GM15510 (cell line): ENCODE results near the gene NSMF.

Experiments
- POLR2A ChIP-seq: IDR thresholded peaks from 3 replicates; pipeline ENCODE4 v1.6.1; 2011; ENCODE audit warnings: borderline replicate concordance; ENCODE audit not compliant: insufficient read length; ENCODE audit errors: extremely low read depth

Gene NSMF

DNA sequence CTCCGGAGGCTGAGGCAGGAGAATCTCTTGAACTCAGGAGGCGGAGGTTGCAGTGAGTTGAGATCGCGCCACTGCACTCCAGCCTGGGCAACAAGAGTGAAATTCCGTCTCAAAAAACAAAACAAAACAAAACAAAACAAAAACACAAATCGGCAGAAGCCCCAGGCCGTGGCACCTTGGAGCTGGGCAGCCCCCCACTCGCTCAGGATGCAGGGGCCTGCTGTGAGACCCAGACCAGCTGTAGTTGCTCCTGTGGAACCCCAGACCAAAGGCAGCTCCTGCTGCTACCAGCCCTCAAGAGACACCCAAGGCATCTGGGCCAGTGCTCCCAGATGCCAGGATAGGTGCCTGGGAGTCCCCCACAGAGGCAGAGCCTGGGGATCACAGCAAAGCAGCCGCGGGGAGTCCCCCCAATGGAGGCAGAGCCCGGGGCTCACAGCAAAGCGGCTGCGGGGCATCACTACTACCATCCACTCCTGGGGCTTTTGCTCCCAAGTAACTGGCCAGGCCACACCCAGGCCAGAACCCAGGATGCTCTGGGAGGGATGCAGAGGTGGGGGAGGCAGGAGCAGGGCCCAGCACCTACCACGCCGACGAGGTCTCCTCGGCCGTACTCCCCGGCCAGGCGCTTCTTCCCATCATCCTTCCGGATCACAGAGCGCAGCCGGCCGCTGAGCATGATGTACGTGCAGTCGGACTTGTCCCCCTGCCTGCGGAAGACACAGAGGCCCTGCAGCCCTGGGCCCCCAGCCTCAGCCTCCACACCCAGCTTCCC is 37.7 kb upstream of the NSMF start:
- no peak for TF ChIP-seq POLR2A

GRCh38 chr9:137494550-137495351 is 35.6 kb upstream of the NSMF start:
- TF ChIP-seq POLR2A = no peak

GRCh38 chr9:137494104-137494544 is 35.0 kb upstream of the NSMF start:
- TF ChIP-seq POLR2A = no peak

DNA sequence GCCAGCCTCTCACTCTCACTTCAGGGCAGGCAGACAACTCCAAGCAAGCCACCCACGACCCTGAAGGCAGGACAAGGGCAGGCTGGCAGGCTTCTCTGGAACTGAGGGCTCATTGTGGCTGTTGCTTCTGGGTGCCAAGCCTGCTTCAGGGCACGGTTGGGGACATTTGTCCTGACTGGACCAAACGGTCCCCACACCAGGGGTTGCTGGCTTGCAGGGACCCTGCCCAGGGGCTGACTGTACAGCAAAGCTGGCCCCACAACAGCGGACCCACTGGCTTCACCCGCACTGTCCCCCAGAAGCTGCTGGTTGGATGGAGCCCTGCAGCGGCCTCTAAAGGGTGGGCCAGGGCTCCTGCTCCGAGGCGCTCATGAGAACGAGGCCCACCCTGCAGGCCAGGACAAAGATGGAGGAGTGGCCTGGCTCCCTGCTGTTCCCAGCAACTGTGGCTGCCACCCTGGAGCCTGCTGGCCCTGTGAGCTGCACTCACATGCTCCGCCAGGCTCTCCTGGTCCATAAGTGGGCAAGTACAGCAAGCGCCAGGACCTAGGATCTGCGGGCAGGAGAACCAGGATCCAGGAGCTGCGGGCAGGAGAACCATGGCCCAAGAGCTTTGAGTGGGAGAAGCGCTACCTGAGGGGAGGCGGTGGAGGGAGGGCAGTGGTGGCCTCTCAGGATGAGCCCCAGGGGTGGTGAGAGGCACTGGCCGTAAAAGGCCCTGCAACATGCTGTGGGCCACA is 34.4 kb upstream of the NSMF start:
- no peak for TF ChIP-seq POLR2A

GRCh38 chr9:137492464-137493363 is 33.6 kb upstream of the NSMF start:
- no peak for TF ChIP-seq POLR2A

GRCh38 chr9:137491735-137492432 is 32.8 kb upstream of the NSMF start:
- no peak for TF ChIP-seq POLR2A

DNA sequence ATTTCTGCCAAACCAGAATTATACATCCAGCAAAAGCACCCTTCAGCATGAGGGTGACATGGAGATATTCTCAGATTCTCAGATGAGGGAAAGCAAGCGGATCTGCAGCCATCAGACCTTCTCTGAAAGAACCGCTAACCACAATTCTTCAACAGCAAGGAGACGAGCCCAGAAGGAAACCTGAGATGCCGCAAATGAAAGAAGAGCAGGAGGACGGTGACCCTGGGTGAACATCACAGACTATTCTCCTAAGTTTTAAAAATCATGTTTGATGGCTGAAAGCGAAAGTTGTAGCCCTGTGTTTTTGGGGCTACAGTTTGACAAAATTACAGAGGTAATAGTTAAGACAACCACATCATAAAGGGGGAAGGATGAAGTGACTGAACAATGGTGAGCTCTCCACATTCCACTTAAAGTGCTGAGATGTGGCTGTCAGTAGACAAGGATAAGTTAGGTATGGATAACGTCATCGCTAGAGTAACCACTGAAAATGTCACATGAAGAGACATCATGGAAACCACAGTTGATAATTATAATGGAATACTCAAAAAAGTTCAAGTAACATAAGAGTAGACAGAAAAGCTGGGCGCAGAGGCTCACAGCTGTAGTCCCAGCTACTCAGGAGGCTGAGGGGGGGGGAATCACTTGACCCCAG is 31.5 kb upstream of the NSMF start:
- TF ChIP-seq POLR2A = no peak

GRCh38 chr9:137488906-137489305 is 29.8 kb upstream of the NSMF start:
- no peak for TF ChIP-seq POLR2A

DNA sequence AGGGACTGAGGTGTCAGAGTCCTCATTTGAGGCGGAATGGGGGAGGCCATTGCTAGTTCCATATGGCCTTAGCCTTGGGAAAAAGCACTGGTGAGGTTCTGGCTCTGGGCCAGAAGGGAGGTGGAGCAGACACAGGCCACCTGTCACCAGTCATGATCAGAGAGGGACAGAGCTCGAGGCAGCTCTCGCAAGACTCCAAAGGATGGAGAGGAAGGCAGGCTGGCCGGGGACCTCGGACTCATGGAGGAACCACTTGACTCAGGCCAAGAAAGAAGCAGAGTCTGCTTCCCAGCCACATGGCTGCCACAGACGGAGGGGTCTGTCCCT is 29.2 kb upstream of the NSMF start:
- no peak for TF ChIP-seq POLR2A

- TF ChIP-seq POLR2A = no peak
Measured at GRCh38 chr9:137487454-137488326, 28.6 kb upstream of the NSMF start.

- no peak for TF ChIP-seq POLR2A
Measured at GRCh38 chr9:137486545-137487453, 27.7 kb upstream of the NSMF start.
